AG04450 (cell line): ENCODE data around the gene TRIO. TPM values are rescaled to one million over a fixed set of nuclear protein-coding genes. Genes with fewer than 3 reads are reported as not detected.

Source experiments
- CTCF ChIA-PET: fragments of 300-600, 350-600 bp; formaldehyde crosslinking; extraction: SDS; loops from one replicate; lab custom pipeline; 2022; ENCODE audit warnings: antibody characterized with exemption, inconsistent platforms; lab: Charles Lee
- POLR2A ChIA-PET: fragments of 350-600 bp; formaldehyde crosslinking; extraction: SDS; loops from one replicate; lab custom pipeline; 2021; ENCODE audit warnings: antibody characterized with exemption, inconsistent platforms; lab: Yijun Ruan, JAX
- DNase-seq: peaks from one replicate; pipeline ENCODE4 v3.0.0-alpha.2; 2011; ENCODE audit warnings: low read depth, low spot score
- H3K27ac ChIP-seq: one replicate; pipeline ENCODE4 v1.5.1; 2012; ENCODE audit warnings: low read depth, low read length, control low read depth
- H3K27me3 ChIP-seq: one replicate; pipeline ENCODE4 v1.6.0; 2012; ENCODE audit warnings: low read length; ENCODE audit not compliant: control insufficient read depth, insufficient read depth
- H3K4me3 ChIP-seq: 2 replicates; pipeline ENCODE4 v1.5.1; 2011; ENCODE audit warnings: mild to moderate bottlenecking, low read depth, low read length, control low read depth
- H3K9me3 ChIP-seq: 2 replicates; pipeline ENCODE4 v1.5.1; 2012; ENCODE audit warnings: low read length; ENCODE audit not compliant: control insufficient read depth, insufficient read depth
- polyA plus RNA-seq: library from polyadenylated mRNA; depleted of rRNA; stranded (reverse); fragments of >200 nt; gene quantifications from 2 replicates; pipeline ENCODE4 v1.2.3, GENCODE V29; 2011
- TF ChIP-seq, protein P1 (sequence below): IDR thresholded peaks from 2 replicates; pipeline ENCODE4 v1.5.1; 2011; ENCODE audit warnings: low read depth, low read length, control low read depth, inconsistent platforms

The TRIO gene
- polyA plus RNA-seq, 1 experiment = 268 TPM

DNA sequence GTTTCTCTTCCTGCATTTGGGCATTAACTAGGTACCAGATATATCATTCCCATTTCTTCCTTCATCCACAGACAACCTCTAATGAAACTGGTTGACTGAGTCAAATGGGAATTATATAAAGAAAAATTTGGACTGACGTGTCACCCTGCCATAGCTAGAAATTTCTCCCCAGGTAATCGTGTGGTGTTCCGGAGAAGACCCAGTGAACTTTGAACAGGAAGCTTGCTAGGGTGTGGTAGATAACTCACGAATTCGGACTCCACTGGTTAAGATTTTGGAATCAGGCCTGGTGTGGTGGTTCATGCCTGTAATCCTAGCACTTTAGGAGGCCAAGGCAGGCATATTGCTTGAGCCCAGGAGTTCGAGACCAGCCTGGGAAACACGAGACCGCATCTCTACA, 324.1 kb downstream of the TRIO start:
- TF ChIP-seq, protein P1, sequence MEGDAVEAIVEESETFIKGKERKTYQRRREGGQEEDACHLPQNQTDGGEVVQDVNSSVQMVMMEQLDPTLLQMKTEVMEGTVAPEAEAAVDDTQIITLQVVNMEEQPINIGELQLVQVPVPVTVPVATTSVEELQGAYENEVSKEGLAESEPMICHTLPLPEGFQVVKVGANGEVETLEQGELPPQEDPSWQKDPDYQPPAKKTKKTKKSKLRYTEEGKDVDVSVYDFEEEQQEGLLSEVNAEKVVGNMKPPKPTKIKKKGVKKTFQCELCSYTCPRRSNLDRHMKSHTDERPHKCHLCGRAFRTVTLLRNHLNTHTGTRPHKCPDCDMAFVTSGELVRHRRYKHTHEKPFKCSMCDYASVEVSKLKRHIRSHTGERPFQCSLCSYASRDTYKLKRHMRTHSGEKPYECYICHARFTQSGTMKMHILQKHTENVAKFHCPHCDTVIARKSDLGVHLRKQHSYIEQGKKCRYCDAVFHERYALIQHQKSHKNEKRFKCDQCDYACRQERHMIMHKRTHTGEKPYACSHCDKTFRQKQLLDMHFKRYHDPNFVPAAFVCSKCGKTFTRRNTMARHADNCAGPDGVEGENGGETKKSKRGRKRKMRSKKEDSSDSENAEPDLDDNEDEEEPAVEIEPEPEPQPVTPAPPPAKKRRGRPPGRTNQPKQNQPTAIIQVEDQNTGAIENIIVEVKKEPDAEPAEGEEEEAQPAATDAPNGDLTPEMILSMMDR = no peak
- no peak for DNase-seq
- H3K4me3 ChIP-seq = no peak overlapping the region
- H3K27ac ChIP-seq = no peak overlapping the region
- H3K27me3 ChIP-seq = no peaks in the 10 kb centered on the region
- CTCF ChIA-PET = interaction anchor here (0.9 kb wide), 1 partner anchor 181 kb away, joined by 5 read pairs; no protein-coding TSS in a partner anchor
- H3K9me3 ChIP-seq = no peaks in the 10 kb centered on the region
- POLR2A ChIA-PET = no interaction called here

DNA sequence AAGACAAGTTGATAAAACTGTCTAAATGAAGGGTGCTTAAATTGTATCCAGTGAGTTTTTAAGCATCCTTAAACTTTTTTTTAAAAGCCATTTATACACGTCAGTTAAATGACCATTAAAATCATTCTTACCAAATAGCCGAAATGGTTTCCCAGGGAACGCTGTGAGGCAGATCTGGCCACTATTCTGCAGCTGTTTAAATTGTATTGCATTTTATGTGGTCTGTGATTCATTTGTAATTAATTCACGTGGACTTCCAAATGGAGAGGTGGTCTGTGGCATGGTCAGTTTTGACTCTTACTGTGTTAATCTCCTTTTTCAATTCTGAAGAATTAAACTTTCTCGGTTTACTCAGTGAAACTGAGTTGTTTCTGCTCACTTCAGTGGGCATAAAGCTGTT, 324.7 kb downstream of the TRIO start:
- CTCF ChIA-PET = interaction anchor here (0.9 kb wide), 1 partner anchor 181 kb away, joined by 5 read pairs; no protein-coding TSS in a partner anchor
- DNase-seq = no peak
- Histone ChIP-seq H3K27me3 (no peaks in the 10 kb centered on the region), H3K27ac (no peak overlapping the region), H3K9me3 (no peaks in the 10 kb centered on the region), H3K4me3 (no peak overlapping the region)
- POLR2A ChIA-PET = no interaction called here
- TF ChIP-seq, protein P1 = no peak

DNA sequence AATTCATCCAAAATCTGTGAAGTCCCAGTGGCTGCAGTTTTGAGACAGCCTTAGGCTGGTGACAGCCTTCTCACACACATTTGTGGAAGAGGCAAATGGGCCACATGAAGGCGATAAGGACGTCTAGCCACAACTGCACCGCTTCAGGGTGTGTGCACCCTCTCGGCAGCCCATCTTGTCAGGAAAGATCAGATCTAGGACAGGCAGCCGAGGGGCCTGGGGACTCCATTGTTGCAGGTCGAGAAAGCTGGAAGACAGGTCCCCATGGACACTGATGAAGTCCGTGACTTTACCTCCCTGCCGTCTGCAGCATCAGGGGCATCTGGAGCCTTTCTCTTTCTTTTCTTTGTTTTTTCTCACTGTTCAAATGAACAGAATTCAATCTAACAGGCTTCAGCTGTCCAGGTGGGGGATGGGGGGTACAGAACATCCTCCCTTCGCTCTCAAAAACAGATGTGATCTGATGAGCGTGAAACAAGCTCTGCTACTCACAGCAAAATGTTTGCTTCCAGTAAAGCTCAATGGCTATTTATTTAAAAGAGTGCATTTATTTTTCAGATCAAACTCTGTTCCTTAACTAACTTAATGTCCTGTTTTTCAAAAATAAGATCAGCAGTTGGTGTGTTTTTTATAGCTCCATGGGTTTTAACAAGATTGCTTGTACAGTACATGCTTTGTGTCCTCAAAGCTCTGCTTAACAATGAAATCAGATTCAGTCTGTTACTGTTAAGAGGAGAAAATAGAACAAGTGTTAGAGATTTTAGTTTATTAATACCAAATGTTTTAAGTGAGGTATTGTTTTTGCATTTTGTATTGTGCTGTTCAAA, 326.6 kb downstream of the TRIO start:
- ChIA-PET CTCF (no interaction called here), POLR2A (no interaction called here)
- Histone ChIP-seq H3K9me3 (no peaks in the 10 kb centered on the region), H3K27me3 (no peaks in the 10 kb centered on the region), H3K4me3 (no peak overlapping the region), H3K27ac (no peak overlapping the region)
- no peak for DNase-seq
- TF ChIP-seq, protein P1 = no peak

DNA sequence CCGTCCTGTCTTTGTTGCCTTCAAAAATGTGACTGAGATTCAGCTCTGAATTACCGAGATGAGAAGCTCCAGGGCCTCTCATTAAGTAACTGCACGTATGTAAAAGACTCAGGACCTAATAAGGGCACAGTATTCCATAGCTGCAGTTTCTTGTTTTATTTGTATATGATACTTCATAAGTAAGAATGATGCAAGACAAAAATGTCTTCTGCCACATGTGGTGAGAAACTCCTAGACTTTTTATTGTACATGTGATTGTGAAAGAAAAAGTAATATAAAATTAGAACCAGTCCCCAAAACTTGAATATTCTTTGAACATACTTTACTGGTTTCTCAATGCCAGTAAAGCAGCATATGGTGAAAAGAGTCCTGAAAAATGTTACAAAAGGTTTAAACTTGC, 328.4 kb downstream of the TRIO start:
- TF ChIP-seq, protein P1 = no peak
- POLR2A ChIA-PET = interaction anchor here (1.4 kb wide), 1 partner anchor 55 kb away, joined by 3 read pairs; no protein-coding TSS in a partner anchor
- DNase-seq = no peak
- H3K9me3 ChIP-seq = no peaks in the 10 kb centered on the region
- H3K4me3 ChIP-seq = no peak overlapping the region
- H3K27ac ChIP-seq = no peak overlapping the region
- H3K27me3 ChIP-seq = no peaks in the 10 kb centered on the region
- CTCF ChIA-PET = interaction anchor here (0.7 kb wide), 1 partner anchor 178 kb away, joined by 3 read pairs; no protein-coding TSS in a partner anchor

DNA sequence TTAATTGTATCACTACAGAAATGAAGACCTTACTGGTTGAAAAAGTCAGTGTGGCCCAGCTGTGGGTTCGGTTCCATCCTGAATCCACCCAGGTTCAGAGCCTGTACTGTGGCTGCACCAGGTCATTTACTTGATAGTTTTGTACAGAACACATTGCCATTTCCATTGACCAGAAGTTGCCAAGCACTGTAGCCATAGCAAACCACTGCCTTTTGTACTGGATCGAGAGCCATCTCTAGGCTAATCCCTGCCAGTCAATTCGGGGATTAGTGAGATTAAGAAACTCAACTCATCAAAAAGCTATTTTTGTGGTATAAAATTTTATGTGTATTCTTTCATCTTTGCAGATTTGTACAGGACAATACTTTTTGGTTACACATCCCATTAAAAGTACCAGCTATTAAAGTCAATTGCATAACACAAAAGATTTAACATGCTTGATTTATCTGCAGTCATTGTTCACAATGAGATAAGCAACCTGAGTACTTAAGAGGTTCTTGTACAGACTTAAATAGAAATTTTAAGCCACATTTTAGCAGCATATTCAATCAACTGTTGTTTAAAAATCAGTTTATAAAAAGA, 329.9 kb downstream of the TRIO start:
- TF ChIP-seq, protein P1 = no peak
- Histone ChIP-seq H3K27me3 (no peaks in the 10 kb centered on the region), H3K27ac (no peak overlapping the region), H3K9me3 (no peaks in the 10 kb centered on the region), H3K4me3 (no peak overlapping the region)
- no peak for DNase-seq
- CTCF ChIA-PET = no interaction called here
- POLR2A ChIA-PET = no interaction called here
